T-helper 2 cell treated with Interferon-gamma antibody and Interleukin-4, amounts not matched to agents 100 ng/mL and 5 ng/mL, for 36 hours (primary cell): ENCODE measurements around the gene S100A2. TPM values are rescaled to one million over a fixed set of nuclear protein-coding genes. Genes with fewer than 3 reads are reported as not detected.

Experiments
- intact Hi-C: fragments of 100-400 bp; cut with micrococcal nuclease; formaldehyde crosslinking; loops from one replicate; pipeline ENCODE4 v1.15.1; 2023
- total RNA-seq: library from RNA; stranded (reverse); gene quantifications from 2 replicates; pipeline ENCODE4 v1.2.3, GENCODE V29; 2022

Gene S100A2
- total RNA-seq, 1 donor from 2014 or later: 0.73 TPM

DNA sequence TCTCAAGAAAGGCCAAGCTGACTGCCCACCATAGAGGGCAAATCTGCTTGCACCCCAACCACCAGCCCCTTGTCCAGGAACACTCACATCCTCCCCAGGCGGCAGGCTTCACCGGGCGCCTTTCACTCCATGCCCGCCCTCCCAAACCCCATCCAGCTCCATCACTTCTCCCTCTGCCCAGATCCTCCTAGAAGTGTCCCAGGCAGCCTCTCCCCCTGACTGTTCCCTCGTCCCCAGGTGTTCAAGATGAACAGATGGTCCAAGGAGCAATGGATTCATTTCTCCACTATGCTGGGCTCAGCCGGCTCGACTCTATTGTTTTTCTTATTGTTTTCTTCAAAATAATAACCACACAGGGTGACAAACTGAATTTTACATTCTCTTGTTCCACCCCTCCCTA, 52.0 kb downstream of the S100A2 start:
- intact Hi-C loops: no loop called here

DNA sequence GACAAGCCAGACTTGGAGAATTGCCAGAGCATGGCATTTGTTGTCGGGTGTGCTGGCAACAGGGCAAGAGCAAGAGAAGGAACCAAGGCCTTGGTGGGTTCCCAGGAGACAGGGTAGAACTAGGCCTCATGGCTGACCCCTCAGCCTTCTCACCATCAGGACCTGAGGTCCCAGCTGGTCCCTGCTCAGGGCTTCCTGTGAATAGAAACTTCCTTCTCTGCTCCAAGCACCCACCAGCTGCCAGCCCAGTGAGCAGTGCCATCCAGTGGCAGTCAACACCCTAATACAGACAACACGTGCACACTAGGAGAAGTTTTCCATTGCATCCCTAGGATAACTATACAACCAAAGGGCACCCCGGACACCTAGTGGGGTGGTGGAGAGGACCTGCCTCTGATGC, 52.6 kb downstream of the S100A2 start:
- intact Hi-C loops: no loop called here

Other genes with a start within 250 kb of the S100A2 start
- not detected in 2 replicates for gene PGLYRP4, start 217.0 kb downstream of the S100A2 start, total RNA-seq
- gene S100A9, start 208.0 kb downstream of the S100A2 start, total RNA-seq: not detected in 2 replicates
- gene S100A12, start 190.2 kb downstream of the S100A2 start, total RNA-seq: not detected in 2 replicates
- not detected in 2 replicates for gene S100A8, start 174.8 kb downstream of the S100A2 start, total RNA-seq
- not detected in 2 replicates for gene S100A7A, start 149.3 kb downstream of the S100A2 start, total RNA-seq
- not detected in 2 replicates for gene S100A7, start 105.2 kb downstream of the S100A2 start, total RNA-seq
- gene S100A6, start 29.9 kb downstream of the S100A2 start, total RNA-seq: 526 and 530 TPM in 2 replicates
- 4.5 and 5.4 TPM in 2 replicates for gene S100A5, start 24.9 kb downstream of the S100A2 start, total RNA-seq
- gene S100A4, start 20.0 kb downstream of the S100A2 start, total RNA-seq: 871 and 885 TPM in 2 replicates
- not detected in 2 replicates for gene S100A3, start 16.6 kb downstream of the S100A2 start, total RNA-seq
- gene S100A16, start 47.3 kb upstream of the S100A2 start, total RNA-seq: not detected in 2 replicates
- gene S100A14, start 50.5 kb upstream of the S100A2 start, total RNA-seq: not detected in 2 replicates
- 3.3 and 4.1 TPM in 2 replicates for gene S100A13, start 61.7 kb upstream of the S100A2 start, total RNA-seq
- gene S100A1, start 62.6 kb upstream of the S100A2 start, total RNA-seq: not detected in 2 replicates
- gene CHTOP, start 68.2 kb upstream of the S100A2 start, total RNA-seq: 98.9 and 101 TPM in 2 replicates
- gene SNAPIN, start 92.9 kb upstream of the S100A2 start, total RNA-seq: 38.2 and 40.8 TPM in 2 replicates
- 225 and 226 TPM in 2 replicates for gene ILF2, start 105.1 kb upstream of the S100A2 start, total RNA-seq
- not detected in 2 replicates for gene NPR1, start 112.8 kb upstream of the S100A2 start, total RNA-seq
- 62.1 and 62.9 TPM in 2 replicates for gene INTS3, start 162.2 kb upstream of the S100A2 start, total RNA-seq
- gene SLC27A3, start 209.6 kb upstream of the S100A2 start, total RNA-seq: 22.4 and 24.0 TPM in 2 replicates